Measurements from ENCODE around the gene SLC6A18. TPM values are rescaled to one million over a fixed set of nuclear protein-coding genes. Genes with fewer than 3 reads are reported as not detected.

SLC6A18 gene
- total and polyA plus RNA-seq, 2 of the 13 experiments (the other 11 are each of a cell fraction or from before 2014, with no cell fraction given): not detected

- WGBS (ENCODE audit: low lambda C conversion rate): 46% methylated on average over 27 of the region's 34 CpGs
- H3K27me3 ChIP-seq (ENCODE audit: control insufficient read depth in 1 of 2, insufficient read depth in 2 of 2, low read length in 2 of 2): no peaks in the 10 kb centered on the region; a peak in 1 of 5 replicates
- TF ChIP-seq ZNF616 (CRISPR knock-in tag; IDR thresholded peaks at IDR 0.05; ENCODE audit: low read depth): peak; percentile 83; the same call in 1 of the 2 replicates
- no peak for TF ChIP-seq WIZ (CRISPR knock-in tag; IDR thresholded peaks at IDR 0.05)
- TF ChIP-seq, protein P1, sequence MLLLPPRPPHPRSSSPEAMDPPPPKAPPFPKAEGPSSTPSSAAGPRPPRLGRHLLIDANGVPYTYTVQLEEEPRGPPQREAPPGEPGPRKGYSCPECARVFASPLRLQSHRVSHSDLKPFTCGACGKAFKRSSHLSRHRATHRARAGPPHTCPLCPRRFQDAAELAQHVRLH (CRISPR knock-in tag; IDR thresholded peaks at IDR 0.05; ENCODE audit: borderline replicate concordance, low read depth): peak; percentile 59; the same call in 1 of the 2 replicates
- TF ChIP-seq ZFP37 (CRISPR knock-in tag; IDR thresholded peaks at IDR 0.05; ENCODE audit: borderline replicate concordance): 0 out of 2 replicates have a peak, but pooled peaks have one; percentile 67
- TF ChIP-seq, protein P2, sequence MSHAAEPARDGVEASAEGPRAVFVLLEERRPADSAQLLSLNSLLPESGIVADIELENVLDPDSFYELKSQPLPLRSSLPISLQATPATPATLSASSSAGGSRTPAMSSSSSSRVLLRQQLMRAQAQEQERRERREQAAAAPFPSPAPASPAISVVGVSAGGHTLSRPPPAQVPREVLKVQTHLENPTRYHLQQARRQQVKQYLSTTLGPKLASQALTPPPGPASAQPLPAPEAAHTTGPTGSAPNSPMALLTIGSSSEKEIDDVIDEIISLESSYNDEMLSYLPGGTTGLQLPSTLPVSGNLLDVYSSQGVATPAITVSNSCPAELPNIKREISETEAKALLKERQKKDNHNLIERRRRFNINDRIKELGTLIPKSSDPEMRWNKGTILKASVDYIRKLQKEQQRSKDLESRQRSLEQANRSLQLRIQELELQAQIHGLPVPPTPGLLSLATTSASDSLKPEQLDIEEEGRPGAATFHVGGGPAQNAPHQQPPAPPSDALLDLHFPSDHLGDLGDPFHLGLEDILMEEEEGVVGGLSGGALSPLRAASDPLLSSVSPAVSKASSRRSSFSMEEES (CRISPR knock-in tag; IDR thresholded peaks at IDR 0.05): peak; percentile 62; the same call in 1 of the 2 replicates
- TF ChIP-seq MLX (CRISPR knock-in tag; IDR thresholded peaks at IDR 0.05): peak; percentile 69; the same call in 1 of the 2 replicates
- TF ChIP-seq TFDP1 (CRISPR knock-in tag; IDR thresholded peaks at IDR 0.05; ENCODE audit: borderline replicate concordance): peak; percentile 61; the same call in 1 of the 2 replicates
- TF ChIP-seq, protein P3, sequence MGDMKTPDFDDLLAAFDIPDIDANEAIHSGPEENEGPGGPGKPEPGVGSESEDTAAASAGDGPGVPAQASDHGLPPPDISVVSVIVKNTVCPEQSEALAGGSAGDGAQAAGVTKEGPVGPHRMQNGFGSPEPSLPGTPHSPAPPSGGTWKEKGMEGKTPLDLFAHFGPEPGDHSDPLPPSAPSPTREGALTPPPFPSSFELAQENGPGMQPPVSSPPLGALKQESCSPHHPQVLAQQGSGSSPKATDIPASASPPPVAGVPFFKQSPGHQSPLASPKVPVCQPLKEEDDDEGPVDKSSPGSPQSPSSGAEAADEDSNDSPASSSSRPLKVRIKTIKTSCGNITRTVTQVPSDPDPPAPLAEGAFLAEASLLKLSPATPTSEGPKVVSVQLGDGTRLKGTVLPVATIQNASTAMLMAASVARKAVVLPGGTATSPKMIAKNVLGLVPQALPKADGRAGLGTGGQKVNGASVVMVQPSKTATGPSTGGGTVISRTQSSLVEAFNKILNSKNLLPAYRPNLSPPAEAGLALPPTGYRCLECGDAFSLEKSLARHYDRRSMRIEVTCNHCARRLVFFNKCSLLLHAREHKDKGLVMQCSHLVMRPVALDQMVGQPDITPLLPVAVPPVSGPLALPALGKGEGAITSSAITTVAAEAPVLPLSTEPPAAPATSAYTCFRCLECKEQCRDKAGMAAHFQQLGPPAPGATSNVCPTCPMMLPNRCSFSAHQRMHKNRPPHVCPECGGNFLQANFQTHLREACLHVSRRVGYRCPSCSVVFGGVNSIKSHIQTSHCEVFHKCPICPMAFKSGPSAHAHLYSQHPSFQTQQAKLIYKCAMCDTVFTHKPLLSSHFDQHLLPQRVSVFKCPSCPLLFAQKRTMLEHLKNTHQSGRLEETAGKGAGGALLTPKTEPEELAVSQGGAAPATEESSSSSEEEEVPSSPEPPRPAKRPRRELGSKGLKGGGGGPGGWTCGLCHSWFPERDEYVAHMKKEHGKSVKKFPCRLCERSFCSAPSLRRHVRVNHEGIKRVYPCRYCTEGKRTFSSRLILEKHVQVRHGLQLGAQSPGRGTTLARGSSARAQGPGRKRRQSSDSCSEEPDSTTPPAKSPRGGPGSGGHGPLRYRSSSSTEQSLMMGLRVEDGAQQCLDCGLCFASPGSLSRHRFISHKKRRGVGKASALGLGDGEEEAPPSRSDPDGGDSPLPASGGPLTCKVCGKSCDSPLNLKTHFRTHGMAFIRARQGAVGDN (CRISPR knock-in tag; IDR thresholded peaks at IDR 0.05): peak; percentile 98
- 0 out of 4 replicates have a peak, but pooled peaks of 1 of the 2 experiments have one; percentile 38 for TF ChIP-seq KLF16 (CRISPR knock-in tag; IDR thresholded peaks at IDR 0.05)
- TF ChIP-seq NR2F6 (IDR thresholded peaks at IDR 0.05): peak; percentile 34; the same call in 1 of the 2 replicates
- TF ChIP-seq NR2F6 (CRISPR knock-in tag; IDR thresholded peaks at IDR 0.05): no peak; the same call in none of the 2 replicates
Measured at GRCh38 chr5:1178529-1179382, 46.4 kb upstream of the SLC6A18 start.

More at GRCh38 chr5:1178529-1179382, 46.4 kb upstream of the SLC6A18 start:
- H3K4me2 ChIP-seq (ENCODE audit: low read depth, low read length): peak overlapping the region; percentile 61
- peak; percentile 80 for FAIRE-seq
- no peak for DNase-seq (ENCODE audit: low spot score)
- ChIA-PET CTCF (ENCODE audit: low intra/inter-chr PET ratio, low total read pairs) (no interaction called here), POLR2A (interaction anchor here (0.6 to 2.6 kb wide), 5 partner anchors 17 to 428 kb away, joined by 3 to 8 read pairs (median 7); no protein-coding TSS in a partner anchor)
- H3K36me3 ChIP-seq (replicated peaks in 1 of 2; ENCODE audit: control insufficient read depth in 1 of 2, insufficient read depth in 2 of 2, low read length in 2 of 2): no peaks in the 10 kb centered on the region
- H3K9ac ChIP-seq (ENCODE audit: insufficient read depth, low read depth, low read length): peak overlapping the region; percentile 37
- peak overlapping the region; percentile 48 for H3K27ac ChIP-seq (ENCODE audit: extremely low read length, insufficient read depth, low read length)
- peaks cover 69% of the 10 kb centered on the region for H3K4me1 ChIP-seq (ENCODE audit: insufficient read depth, low read length)
- intact Hi-C loops (cut with micrococcal nuclease; ENCODE audit: unreplicated experiment) (no loop called here), in situ Hi-C loops (cut with HindIII; ENCODE audit: extremely low pct_ligation_motif_present, low pct_unique_long_range_greater_than_20kb) (loop anchor here (10.0 kb wide), 1 partner anchor 466 kb away; no protein-coding TSS in a partner anchor)
- H4K20me1 ChIP-seq (ENCODE audit: insufficient read depth, low read length): no peaks in the 10 kb centered on the region
- peak overlapping the region in 1 of 3 experiments; percentile 38; a peak in 1 of 6 replicates for H3K4me3 ChIP-seq (replicated peaks in 1 of 3; ENCODE audit: insufficient read depth in 1 of 3, low read depth in 2 of 3, low read length in 3 of 3)
- no peaks in the 10 kb centered on the region for H3K79me2 ChIP-seq (ENCODE audit: insufficient read depth, low read length)
- no peaks in the 10 kb centered on the region for H3K9me3 ChIP-seq (ENCODE audit: low read length)
- ATAC-seq: no peak
- peak overlapping the region; percentile 21 for H2AFZ ChIP-seq (ENCODE audit: low read length)
- no TSS peak for BruUV-seq (replicated peaks)

All from HepG2 (cell line).